Heart left ventricle (tissue), 13 donors: ENCODE results near the gene HOXD12.

Experiments
- CTCF ChIP-seq, 12 donors: fragments of 200-600 bp; sonication (generic) in 4 of 12; IDR thresholded peaks; one replicate each; pipeline versions ENCODE4 v1.5.0 to v1.8.0; 2018 to 2022; ENCODE audit warnings: antibody characterized with exemption in 12 of 12, mild to moderate bottlenecking in 5 of 12
- POLR2A ChIP-seq, 2 donors: fragments of 450-650 bp; IDR thresholded peaks; one replicate each; pipeline ENCODE4 v1.6.1; 2017; ENCODE audit warnings: antibody characterized with exemption in 2 of 2, mild to moderate bottlenecking in 2 of 2, moderate library complexity in 2 of 2
- donor health status: ischemic (EF 13 %, LVEDD 7.1; RV severe dilation, severe dysfunction).
- donor health status: DM: no; HTN: yes; CAD: no.
- donor health status: DM: no; HTN: no; CAD: no.
- donor health status: ischemic (EF 25% LVEDD 6.9; RV normal size, moderate dysfunction).
- donor health status: ischemic (EF 25% LVEDD 5.7; RV mildly dilated, moderate dysfunction).
- donor health status: ischemic (EF 35%, LVEDD 5.7; RV mildly dilated, moderate dysfunction).
- donor health status: nonischemic (EF 11% LVEDD 7.7; RV severe dilation, severe dysfunction).
- donor health status: DM: yes; HTN: yes; CAD: no.
- donor health status: PGD.
- donor health status: ischemic (EF 29% LVEDD 5.4; RV normal size, mild dysfunction).
- donor health status: nonischemic (EF 23%, LVEDD 6.1; RV moderate dilation, normal function).

- no peak for TF ChIP-seq POLR2A (IDR thresholded peaks at IDR 0.05)
- no peak for TF ChIP-seq CTCF (IDR thresholded peaks at IDR 0.05)
These were observed 47.0 kb downstream of the HOXD12 start for GRCh38 chr2:176146645-176147044.
